HepG2 (cell line): Measurements from ENCODE around the gene EEPD1. TPM values are rescaled to one million over a fixed set of nuclear protein-coding genes. Genes with fewer than 3 reads are reported as not detected.

Experiments
- ATAC-seq: fragments of 200-7000 bp; cut with Tn5 transposase; 3 replicates; pipeline ENCODE4 v1.9.1; 2020; ENCODE audit warnings: mild to moderate bottlenecking, moderate library complexity
- BruUV-seq: library from RNA; stranded (reverse); fragments of 400-500 nt; replicated peaks from 2 replicates; lab custom pipeline; 2021; lab: Mats Ljungman, UMichigan
- CTCF ChIA-PET: fragments of 300-600 bp; formaldehyde crosslinking; extraction: SDS; loops from one replicate; lab custom pipeline; 2021; ENCODE audit warnings: low total read pairs, inconsistent platforms, low intra/inter-chr PET ratio; lab: Yijun Ruan, JAX
- POLR2A ChIA-PET: fragments of 350-600 bp; sonication (Branson Sonifier 250); formaldehyde crosslinking; loops from one replicate; lab custom pipeline; 2020; ENCODE audit warnings: antibody characterized with exemption, inconsistent platforms; lab: Yijun Ruan, JAX
- DNase-seq: peaks from one replicate; pipeline ENCODE4 v3.0.0-alpha.2; 2015; ENCODE audit warnings: low spot score
- FAIRE-seq: peaks from 3 replicates; lab custom pipeline; 2011; peaks lifted over from hg19 to GRCh38; lab: Jason Lieb, UNC
- H2AFZ ChIP-seq: one replicate; pipeline ENCODE4 v1.6.1; 2011; ENCODE audit warnings: low read length, inconsistent platforms
- H3K27ac ChIP-seq: fragments of 300-600 bp; 3 replicates; pipeline ENCODE4 v1.8.0; 2011; ENCODE audit warnings: mixed run types, mild to moderate bottlenecking, mixed read lengths, low read length, inconsistent platforms; ENCODE audit not compliant: insufficient read depth; ENCODE audit errors: extremely low read length
- H3K27me3 ChIP-seq, 2 experiments: fragments of 200-600 bp in 1 of 2; 2 replicates in 1 of 2; 3 replicates in 1 of 2; pipeline versions ENCODE4 v1.6.0 to v1.8.0; 2011; ENCODE audit warnings: low read length in 2 of 2, mild to moderate bottlenecking in 2 of 2, moderate library complexity in 2 of 2, inconsistent platforms in 1 of 2; ENCODE audit not compliant: insufficient read depth in 2 of 2, control insufficient read depth in 1 of 2
- H3K36me3 ChIP-seq, 2 experiments: fragments of 200-600 bp in 1 of 2; replicated peaks in 1 of 2; 2 replicates in 1 of 2; 3 replicates in 1 of 2; pipeline versions ENCODE4 v1.5.1 to v1.8.0; 2011; ENCODE audit warnings: low read length in 2 of 2, inconsistent platforms in 1 of 2; ENCODE audit not compliant: insufficient read depth in 2 of 2, control insufficient read depth in 1 of 2
- H3K4me1 ChIP-seq: 2 replicates; pipeline ENCODE4 v1.5.1; 2012; ENCODE audit warnings: low read length, inconsistent platforms; ENCODE audit not compliant: insufficient read depth
- H3K4me2 ChIP-seq: 2 replicates; pipeline ENCODE4 v1.6.0; 2011; ENCODE audit warnings: low read depth, low read length, inconsistent platforms
- H3K4me3 ChIP-seq, 3 experiments: fragments of 200-600 bp in 1 of 3; sonication (generic), shearing (Covaris generic) in 1 of 3; replicated peaks in 1 of 3; 2 replicates each; pipeline ENCODE4 v1.5.1; 2011 to 2016; ENCODE audit warnings: low read length in 3 of 3, inconsistent platforms in 2 of 3, low read depth in 2 of 3, mild to moderate bottlenecking in 2 of 3, control low read depth in 1 of 3, mixed read lengths in 1 of 3; ENCODE audit not compliant: insufficient read depth in 1 of 3
- H3K79me2 ChIP-seq: one replicate; pipeline ENCODE4 v1.6.1; 2011; ENCODE audit warnings: low read length, inconsistent platforms; ENCODE audit not compliant: insufficient read depth
- H3K9ac ChIP-seq: 2 replicates; pipeline ENCODE4 v1.6.0; 2011; ENCODE audit warnings: mild to moderate bottlenecking, low read depth, low read length, inconsistent platforms; ENCODE audit not compliant: insufficient read depth
- H3K9me3 ChIP-seq: 2 replicates; pipeline ENCODE4 v1.5.1; 2012; ENCODE audit warnings: mild to moderate bottlenecking, low read length
- H4K20me1 ChIP-seq: 2 replicates; pipeline ENCODE4 v1.6.0; 2011; ENCODE audit warnings: inconsistent platforms, mild to moderate bottlenecking, low read length, moderate library complexity; ENCODE audit not compliant: insufficient read depth
- BHLHE40 ChIP-seq: IDR thresholded peaks from 2 replicates; pipeline ENCODE4 v1.6.1; 2011; ENCODE audit warnings: low read length, improper control_type of control experiment
- FIP1L1 ChIP-seq: fragments of 200-400 bp; formaldehyde crosslinking; IDR thresholded peaks from 2 replicates; pipeline ENCODE4 v1.6.1; 2018; ENCODE audit warnings: low read depth, mild to moderate bottlenecking, low read length, moderate library complexity, borderline replicate concordance; ENCODE audit not compliant: insufficient read depth
- FOXO1 ChIP-seq: sonication (generic); formaldehyde crosslinking; IDR thresholded peaks from 2 replicates; pipeline ENCODE4 v1.4.0; 2020; ENCODE audit warnings: missing genetic modification reagents
- GATAD2A ChIP-seq: IDR thresholded peaks from 2 replicates; pipeline ENCODE4 v1.6.1; 2016
- IRX3 ChIP-seq: sonication (generic); formaldehyde crosslinking; IDR thresholded peaks from 2 replicates; pipeline ENCODE4 v1.8.1; 2023; ENCODE audit warnings: mild to moderate bottlenecking, low read depth, missing genetic modification reagents, borderline replicate concordance
- KAT2B ChIP-seq: fragments of 150-350 bp; IDR thresholded peaks from 2 replicates; pipeline ENCODE4 v1.6.1; 2014; ENCODE audit warnings: low read depth, low read length, borderline replicate concordance
- LRRFIP1 ChIP-seq: sonication (generic); formaldehyde crosslinking; conservative IDR thresholded peaks from 2 replicates; pipeline ENCODE4 v1.4.0; 2020; ENCODE audit warnings: missing genetic modification reagents
- MXD4 ChIP-seq: IDR thresholded peaks from 2 replicates; pipeline ENCODE4 v1.6.1; 2016; ENCODE audit warnings: mild to moderate bottlenecking, missing biosample characterization, missing genetic modification reagents
- MYPOP ChIP-seq: sonication (generic); formaldehyde crosslinking; IDR thresholded peaks from 2 replicates; pipeline ENCODE4 v1.8.1; 2023; ENCODE audit warnings: mild to moderate bottlenecking, moderate library complexity, missing genetic modification reagents
- SALL1 ChIP-seq: sonication (generic); formaldehyde crosslinking; IDR thresholded peaks from 2 replicates; pipeline ENCODE4 v1.8.0; 2022; ENCODE audit warnings: mild to moderate bottlenecking, missing genetic modification reagents
- SAP130 ChIP-seq: IDR thresholded peaks from 2 replicates; pipeline ENCODE4 v1.6.1; 2016; ENCODE audit warnings: low read depth
- SOX5 ChIP-seq: IDR thresholded peaks from 2 replicates; pipeline ENCODE4 v1.6.1; 2016; ENCODE audit warnings: borderline replicate concordance
- TFAP4 ChIP-seq: sonication (generic); IDR thresholded peaks from 2 replicates; pipeline ENCODE4 v1.6.1; 2016; ENCODE audit warnings: low read depth, borderline replicate concordance
- ZBTB21 ChIP-seq: sonication (generic); formaldehyde crosslinking; IDR thresholded peaks from 2 replicates; pipeline ENCODE4 v1.4.0; 2020; ENCODE audit warnings: missing genetic modification reagents
- ZBTB39 ChIP-seq: sonication (generic); formaldehyde crosslinking; IDR thresholded peaks from 2 replicates; pipeline ENCODE4 v1.5.0; 2020; ENCODE audit warnings: missing genetic modification reagents
- ZNF501 ChIP-seq: sonication (generic); formaldehyde crosslinking; IDR thresholded peaks from 2 replicates; pipeline ENCODE4 v1.5.1; 2020; ENCODE audit warnings: mild to moderate bottlenecking, moderate library complexity, missing genetic modification reagents
- WGBS: methylation state at CpG from one replicate; pipeline ENCODE4 v1.1.6; 2017; ENCODE audit warnings: low lambda C conversion rate; 5-methylcytosine and 5-hydroxymethylcytosine counted together
- in situ Hi-C: cut with HindIII; loops from 2 replicates; pipeline ENCODE4 v1.10.0; 2017; ENCODE audit warnings: low pct_unique_long_range_greater_than_20kb; ENCODE audit not compliant: extremely low pct_ligation_motif_present
- intact Hi-C: fragments of 100-400 bp; cut with micrococcal nuclease; formaldehyde crosslinking; loops from one replicate; pipeline ENCODE4 v1.10.0; 2022; ENCODE audit not compliant: unreplicated experiment
- polyA plus RNA-seq, 8 experiments: library from polyadenylated mRNA; depleted of rRNA in 3 of 8; stranded (reverse) in 7 of 8; unstranded in 1 of 8; fragments of >200 nt; fragmentation: Illumina TruSeq in 4 of 8; extraction: Trizol in 4 of 8; gene quantifications; 2 replicates each; pipeline versions ENCODE4 v1.2.1 to v1.2.3, GENCODE V29; 2011 to 2016; ENCODE audit warnings: low read depth in 4 of 8, missing spikeins in 1 of 8, mixed read lengths in 1 of 8; ENCODE audit not compliant: insufficient read depth in 1 of 8
- total RNA-seq, 5 experiments: library from RNA; depleted of rRNA; stranded (reverse); fragments of >200 nt; fragmentation: Illumina TruSeq; extraction: Trizol; gene quantifications; 2 replicates each; pipeline ENCODE4 v1.2.3, GENCODE V29; 2016; ENCODE audit warnings: low read depth in 1 of 5

The EEPD1 gene
- total and polyA plus RNA-seq, 2 of the 13 experiments (the other 11 are each of a cell fraction or from before 2014, with no cell fraction given): 10.1 to 16.4 TPM

GRCh38 chr7:36128448-36129047 is 24.5 kb upstream of the EEPD1 start (continued):
- no peak for TF ChIP-seq FIP1L1
- no peak; the same call in 1 of the 2 replicates for TF ChIP-seq FOXO1 (CRISPR knock-in tag)

GRCh38 chr7:36129048-36129534 is 24.0 kb upstream of the EEPD1 start:
- BruUV-seq: no TSS peak
- H3K36me3 ChIP-seq: no peaks in the 10 kb centered on the region
- H4K20me1 ChIP-seq: no peaks in the 10 kb centered on the region
- DNase-seq: peak; percentile 48
- no peaks in the 10 kb centered on the region for H3K9me3 ChIP-seq
- H3K4me1 ChIP-seq: peaks cover 36% of the 10 kb centered on the region
- peaks cover 1 to 11% of the 10 kb centered on the region in 2 experiments; a peak in 3 of 5 replicates for H3K27me3 ChIP-seq
- 11% methylated on average over 9 of the region's 9 CpGs for WGBS
- POLR2A ChIA-PET: interaction anchor here (0.8 to 1.3 kb wide), 3 partner anchors 9 to 161 kb away, joined by 4 to 5 read pairs (median 4); no protein-coding TSS in a partner anchor
- intact Hi-C loops: loop anchor here (2.0 kb wide), 2 partner anchors 24 to 162 kb away; partner anchors contain the start of gene EEPD1
- H2AFZ ChIP-seq: no peak overlapping the region
- H3K79me2 ChIP-seq: no peaks in the 10 kb centered on the region
- peak; percentile 60 for ATAC-seq
- CTCF ChIA-PET: interaction anchor here (1.9 kb wide), 1 partner anchor 162 kb away, joined by 11 read pairs; no protein-coding TSS in a partner anchor
- in situ Hi-C loops: no loop called here
- no peak overlapping the region for H3K27ac ChIP-seq
- no peak for FAIRE-seq
- no peak overlapping the region for H3K9ac ChIP-seq
- peak overlapping the region in 2 of 3 experiments; percentile 14 to 42; a peak in 1 of 6 replicates for H3K4me3 ChIP-seq
- H3K4me2 ChIP-seq: peak overlapping the region; percentile 65
- TF ChIP-seq ZNF501 (no peak), LRRFIP1 (no peak), IRX3 (CRISPR knock-in tag) (no peak), TFAP4 (no peak), MXD4 (CRISPR knock-in tag) (0 out of 2 replicates have a peak, but pooled peaks have one; percentile 12), MYPOP (CRISPR knock-in tag) (peak; percentile 49; the same call in 1 of the 2 replicates), ZBTB21 (no peak), BHLHE40 (peak; percentile 75), KAT2B (no peak), SOX5 (CRISPR knock-in tag) (peak; percentile 22; the same call in 1 of the 2 replicates), SAP130 (CRISPR knock-in tag) (0 out of 2 replicates have a peak, but pooled peaks have one; percentile 8), SALL1 (CRISPR knock-in tag) (0 out of 2 replicates have a peak, but pooled peaks have one; percentile 5), ZBTB39 (CRISPR knock-in tag) (no peak), GATAD2A (CRISPR knock-in tag) (0 out of 2 replicates have a peak, but pooled peaks have one; percentile 20)
